ENCODE results near the gene GHR. TPM values are rescaled to one million over a fixed set of nuclear protein-coding genes. Genes with fewer than 3 reads are reported as not detected.

The GHR gene
- total RNA-seq, 2 experiments from 2014 or later: not detected

DNA sequence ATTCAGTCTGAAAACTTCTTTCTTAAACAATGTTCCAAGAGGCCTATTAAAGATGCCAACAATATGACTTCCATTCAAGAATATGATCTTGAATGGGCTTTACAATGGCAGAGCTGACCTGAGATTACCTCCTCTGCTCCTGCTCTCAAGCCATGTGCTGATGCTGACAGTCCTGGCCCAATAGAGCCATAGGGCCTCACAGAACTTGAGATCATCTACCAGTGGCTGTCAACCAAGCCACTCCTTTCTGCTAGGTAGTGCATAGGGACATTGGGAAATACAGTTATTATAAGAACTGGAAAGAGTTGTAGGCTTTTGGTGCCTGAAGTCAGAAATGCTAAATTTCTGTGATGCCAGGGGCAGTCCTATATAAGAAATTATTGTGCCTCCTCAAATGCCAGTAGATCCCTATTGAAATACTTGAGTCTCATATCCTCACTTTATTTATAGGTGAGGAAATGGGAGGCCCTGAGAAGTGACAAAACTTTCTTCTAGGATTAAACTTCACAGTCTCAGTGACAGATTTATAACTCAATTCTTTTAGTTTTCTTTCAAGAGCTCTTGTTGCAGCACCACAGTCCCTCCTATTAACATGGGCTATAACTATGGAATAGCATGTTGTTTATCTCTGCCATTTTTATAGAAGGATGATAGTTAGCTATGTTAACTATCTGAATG, 10.9 kb downstream of the GHR start:
- POLR2A ChIA-PET: no interaction called here
- CTCF ChIA-PET (ENCODE audit: unreplicated experiment): no interaction called here

GRCh38 chr5:42436051-42436450, 12.8 kb downstream of the GHR start:
- Histone ChIP-seq H3K4me2 (ENCODE audit: low read length) (no peak overlapping the region), H3K9me3 (ENCODE audit: low read length) (no peaks in the 10 kb centered on the region), H3K4me3 (ENCODE audit: low read depth, low read length, poor library complexity, severe bottlenecking) (no peak overlapping the region), H4K20me1 (ENCODE audit: insufficient read depth, low read length) (no peaks in the 10 kb centered on the region), H3K36me3 (ENCODE audit: insufficient read depth, low read length) (no peaks in the 10 kb centered on the region), H3K27ac (ENCODE audit: low read depth, low read length, poor library complexity, severe bottlenecking) (no peak overlapping the region), H2AFZ (ENCODE audit: low read length) (no peak overlapping the region), H3K4me1 (ENCODE audit: insufficient read depth, low read length, poor library complexity, severe bottlenecking) (no peaks in the 10 kb centered on the region), H3K9me2 (ENCODE audit: insufficient read depth, low read length) (no peaks in the 10 kb centered on the region), H3K79me2 (ENCODE audit: insufficient read depth, low read depth, low read length) (no peaks in the 10 kb centered on the region)
- no peak for DNase-seq (ENCODE audit: low spot score)
- TF ChIP-seq CTCF (conservative IDR thresholded peaks at IDR 0.05; ENCODE audit: low read length) (no peak), EZH2phosphoT487 (IDR thresholded peaks at IDR 0.05; ENCODE audit: borderline replicate concordance, low read depth, low read length) (no peak)
- BruUV-seq (replicated peaks): no TSS peak
- POLR2A ChIA-PET: no interaction called here
- CTCF ChIA-PET (ENCODE audit: unreplicated experiment): no interaction called here
- intact Hi-C loops (cut with micrococcal nuclease; ENCODE audit: unreplicated experiment): no loop called here

More for the DNA sequence above, 10.9 kb downstream of the GHR start:
- Histone ChIP-seq H4K20me1 (ENCODE audit: insufficient read depth, low read length) (no peaks in the 10 kb centered on the region), H3K36me3 (ENCODE audit: insufficient read depth, low read length) (no peaks in the 10 kb centered on the region), H3K4me2 (ENCODE audit: low read length) (no peak overlapping the region), H3K79me2 (ENCODE audit: insufficient read depth, low read depth, low read length) (no peaks in the 10 kb centered on the region), H3K9me2 (ENCODE audit: insufficient read depth, low read length) (no peaks in the 10 kb centered on the region), H3K27ac (ENCODE audit: low read depth, low read length, poor library complexity, severe bottlenecking) (no peak overlapping the region), H2AFZ (ENCODE audit: low read length) (no peak overlapping the region), H3K4me3 (ENCODE audit: low read depth, low read length, poor library complexity, severe bottlenecking) (no peak overlapping the region), H3K4me1 (ENCODE audit: insufficient read depth, low read length, poor library complexity, severe bottlenecking) (no peaks in the 10 kb centered on the region), H3K9me3 (ENCODE audit: low read length) (no peaks in the 10 kb centered on the region)
- no peak for TF ChIP-seq EZH2phosphoT487 (IDR thresholded peaks at IDR 0.05; ENCODE audit: borderline replicate concordance, low read depth, low read length)
- TF ChIP-seq CTCF (conservative IDR thresholded peaks at IDR 0.05; ENCODE audit: low read length): no peak
- BruUV-seq (replicated peaks): no TSS peak
- DNase-seq (ENCODE audit: low spot score): no peak
- intact Hi-C loops (cut with micrococcal nuclease; ENCODE audit: unreplicated experiment): no loop called here

- no TSS peak for BruUV-seq (replicated peaks)
- no peaks in the 10 kb centered on the region for H3K9me3 ChIP-seq (ENCODE audit: low read length)
- intact Hi-C loops (cut with micrococcal nuclease; ENCODE audit: unreplicated experiment): no loop called here
- no peak overlapping the region for H3K4me3 ChIP-seq (ENCODE audit: low read depth, low read length, poor library complexity, severe bottlenecking)
- ChIA-PET POLR2A (no interaction called here), CTCF (ENCODE audit: unreplicated experiment) (no interaction called here)
- H3K79me2 ChIP-seq (ENCODE audit: insufficient read depth, low read depth, low read length): no peaks in the 10 kb centered on the region
- H3K4me1 ChIP-seq (ENCODE audit: insufficient read depth, low read length, poor library complexity, severe bottlenecking): no peaks in the 10 kb centered on the region
- no peaks in the 10 kb centered on the region for H4K20me1 ChIP-seq (ENCODE audit: insufficient read depth, low read length)
- no peak for TF ChIP-seq EZH2phosphoT487 (IDR thresholded peaks at IDR 0.05; ENCODE audit: borderline replicate concordance, low read depth, low read length)
- no peak for TF ChIP-seq CTCF (conservative IDR thresholded peaks at IDR 0.05; ENCODE audit: low read length)
- H3K9me2 ChIP-seq (ENCODE audit: insufficient read depth, low read length): no peaks in the 10 kb centered on the region
- DNase-seq (ENCODE audit: low spot score): no peak
- H2AFZ ChIP-seq (ENCODE audit: low read length): no peak overlapping the region
- H3K27ac ChIP-seq (ENCODE audit: low read depth, low read length, poor library complexity, severe bottlenecking): no peak overlapping the region
- H3K4me2 ChIP-seq (ENCODE audit: low read length): no peak overlapping the region
- H3K36me3 ChIP-seq (ENCODE audit: insufficient read depth, low read length): no peaks in the 10 kb centered on the region
Measured at GRCh38 chr5:42454216-42454995, 31.2 kb downstream of the GHR start.
